ENCODE data around the gene ZNF410. TPM values are rescaled to one million over a fixed set of nuclear protein-coding genes. Genes with fewer than 3 reads are reported as not detected.

Gene ZNF410
- polyA plus RNA-seq, 1 donor (not counting 4 experiments of a cell fraction or from before 2014, with no cell fraction given), result 57.9 TPM

DNA sequence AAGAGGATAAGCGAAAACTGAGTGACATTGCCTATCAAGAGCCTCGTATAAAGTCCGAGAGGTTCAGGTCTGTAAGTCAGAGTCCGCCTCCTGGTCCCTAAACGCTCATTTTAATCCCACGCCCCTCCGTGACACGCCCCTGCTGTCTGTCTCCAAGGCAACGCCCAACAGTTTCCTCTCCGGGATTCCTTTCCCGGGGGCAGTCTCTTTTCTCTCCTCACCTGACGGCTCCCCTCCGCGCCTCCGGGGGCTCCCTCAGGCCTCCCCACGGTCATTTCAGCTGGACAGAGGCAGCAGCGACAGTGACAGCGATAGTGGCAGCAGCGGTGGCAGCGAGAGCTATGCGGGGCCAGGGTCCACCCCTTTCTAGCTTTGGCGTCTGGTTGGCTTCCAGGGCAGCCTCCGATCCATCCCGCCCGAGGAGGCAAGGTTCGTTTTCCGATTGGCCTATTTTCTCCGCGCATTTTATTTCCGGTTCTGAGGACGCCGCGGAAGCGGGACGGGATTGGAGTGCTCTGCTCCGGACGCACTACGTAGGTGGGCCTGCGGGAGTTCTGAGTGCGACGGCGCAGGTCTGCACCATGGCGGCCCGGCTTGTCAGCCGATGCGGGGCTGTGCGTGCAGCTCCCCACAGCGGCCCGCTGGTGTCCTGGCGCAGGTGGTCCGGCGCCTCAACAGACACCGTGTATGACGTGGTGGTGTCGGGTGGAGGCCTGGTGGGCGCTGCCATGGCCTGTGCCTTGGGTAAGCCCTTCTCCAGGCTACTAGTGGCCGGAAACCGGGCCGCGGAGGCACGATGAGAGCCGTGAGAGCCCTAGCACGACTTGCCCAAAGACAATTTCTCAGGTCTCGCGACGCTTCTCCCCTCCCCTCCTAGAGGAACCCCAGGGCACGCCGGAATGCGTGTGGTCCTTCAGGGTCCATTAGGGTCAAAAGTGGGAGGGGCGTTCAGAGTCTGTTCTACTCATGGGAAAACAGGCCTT lies 63.4 kb downstream of the ZNF410 start, which contains the start of the genes COQ6 and FAM161B:
Gene COQ6, plus strand, starts transcription at position 551 of the 983 bp plus-strand sequence. Its CDS starts 31 bp downstream, at position 582.
Gene FAM161B, minus strand, starts transcription at position 343 of the 983 bp plus-strand sequence. Its CDS starts 68 bp downstream, at position 275.
- TF ChIP-seq EZH2 (IDR thresholded peaks at IDR 0.05; ENCODE audit: low read length), result no peak
- TF ChIP-seq, protein P1, sequence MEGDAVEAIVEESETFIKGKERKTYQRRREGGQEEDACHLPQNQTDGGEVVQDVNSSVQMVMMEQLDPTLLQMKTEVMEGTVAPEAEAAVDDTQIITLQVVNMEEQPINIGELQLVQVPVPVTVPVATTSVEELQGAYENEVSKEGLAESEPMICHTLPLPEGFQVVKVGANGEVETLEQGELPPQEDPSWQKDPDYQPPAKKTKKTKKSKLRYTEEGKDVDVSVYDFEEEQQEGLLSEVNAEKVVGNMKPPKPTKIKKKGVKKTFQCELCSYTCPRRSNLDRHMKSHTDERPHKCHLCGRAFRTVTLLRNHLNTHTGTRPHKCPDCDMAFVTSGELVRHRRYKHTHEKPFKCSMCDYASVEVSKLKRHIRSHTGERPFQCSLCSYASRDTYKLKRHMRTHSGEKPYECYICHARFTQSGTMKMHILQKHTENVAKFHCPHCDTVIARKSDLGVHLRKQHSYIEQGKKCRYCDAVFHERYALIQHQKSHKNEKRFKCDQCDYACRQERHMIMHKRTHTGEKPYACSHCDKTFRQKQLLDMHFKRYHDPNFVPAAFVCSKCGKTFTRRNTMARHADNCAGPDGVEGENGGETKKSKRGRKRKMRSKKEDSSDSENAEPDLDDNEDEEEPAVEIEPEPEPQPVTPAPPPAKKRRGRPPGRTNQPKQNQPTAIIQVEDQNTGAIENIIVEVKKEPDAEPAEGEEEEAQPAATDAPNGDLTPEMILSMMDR (optimal IDR thresholded peaks at IDR 0.05 in 1 of 3, IDR thresholded peaks at IDR 0.05 in 1 of 3, conservative IDR thresholded peaks at IDR 0.05 in 1 of 3; ENCODE audit: extremely low read depth in 1 of 3, insufficient read depth in 2 of 3, low read length in 3 of 3), result peak in 2 of 3 experiments; percentile 16 to 38
- Histone ChIP-seq H2AFZ (ENCODE audit: control insufficient read depth, low read length) (peak within 1 kb of the TSS; percentile 99), H3K9ac (ENCODE audit: control insufficient read depth, extremely low read depth, insufficient read depth, low read length) (peak within 1 kb of the TSS; percentile 92), H3K9me1 (ENCODE audit: control insufficient read depth, extremely low read depth, insufficient read depth, low read length) (no peaks in the 10 kb centered on the region), H3K36me3 (ENCODE audit: control insufficient read depth in 2 of 2, extremely low read depth in 1 of 2, insufficient read depth in 2 of 2, low read length in 2 of 2) (peaks cover 0 to 4% of the 10 kb centered on the region in 2 experiments), H3K27ac (ENCODE audit: control insufficient read depth, insufficient read depth, low read length) (peak within 1 kb of the TSS; percentile 85), H3K27me3 (ENCODE audit: control insufficient read depth, extremely low read depth, insufficient read depth, low read length) (no peaks in the 10 kb centered on the region), H3K4me1 (ENCODE audit: control insufficient read depth, extremely low read depth, insufficient read depth, low read length) (peaks cover 3% of the 10 kb centered on the region), H3K4me2 (ENCODE audit: control insufficient read depth, extremely low read depth, insufficient read depth, low read depth, low read length) (peak within 1 kb of the TSS; percentile 93), H3K4me3 (ENCODE audit: control insufficient read depth in 2 of 3, extremely low read depth in 1 of 3, insufficient read depth in 2 of 3, low read depth in 1 of 3, low read length in 3 of 3) (peak within 1 kb of the TSS; percentile 75 to 96 (median 95)), H4K20me1 (ENCODE audit: control insufficient read depth, extremely low read depth, insufficient read depth, low read length) (no peaks in the 10 kb centered on the region), H3K79me2 (ENCODE audit: control insufficient read depth, insufficient read depth, low read length) (peaks cover 9% of the 10 kb centered on the region), H3K9me3 (ENCODE audit: control insufficient read depth, low read depth, low read length) (no peaks in the 10 kb centered on the region)
- dilution Hi-C loops (cut with MboI; ENCODE audit: extremely low pct_ligation_motif_present, low sequenced_read_pairs), result no loop called here
- FAIRE-seq, result peak; percentile 62
- peak; percentile 26 for DNase-seq (ENCODE audit: low read depth, low spot score)

DNA sequence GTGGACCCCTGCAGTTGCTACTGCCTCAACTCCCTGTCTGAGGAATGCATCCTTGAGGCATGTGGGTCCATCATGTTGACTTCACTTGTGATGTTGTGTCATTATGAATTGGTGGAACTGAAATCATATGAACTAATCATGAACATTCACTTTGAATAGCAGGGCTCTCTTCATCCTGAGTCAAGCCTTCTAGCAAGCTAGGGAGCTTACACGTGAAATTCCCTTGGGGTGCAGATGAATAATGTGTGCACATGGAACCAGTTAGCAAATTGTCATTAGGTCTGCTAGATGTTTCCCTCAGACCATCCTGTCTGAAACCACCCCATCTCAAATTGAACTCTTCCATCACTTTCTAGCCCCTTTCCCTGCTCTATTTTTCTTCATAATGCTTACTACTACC lies 67.1 kb downstream of the ZNF410 start:
- H3K4me2 ChIP-seq (ENCODE audit: control insufficient read depth, extremely low read depth, insufficient read depth, low read depth, low read length), result no peak overlapping the region
- peaks cover 3% of the 10 kb centered on the region for H3K4me1 ChIP-seq (ENCODE audit: control insufficient read depth, extremely low read depth, insufficient read depth, low read length)
- H4K20me1 ChIP-seq (ENCODE audit: control insufficient read depth, extremely low read depth, insufficient read depth, low read length), result no peaks in the 10 kb centered on the region
- dilution Hi-C loops (cut with MboI; ENCODE audit: extremely low pct_ligation_motif_present, low sequenced_read_pairs), result no loop called here
- H3K27me3 ChIP-seq (ENCODE audit: control insufficient read depth, extremely low read depth, insufficient read depth, low read length), result no peaks in the 10 kb centered on the region
- no peak overlapping the region for H2AFZ ChIP-seq (ENCODE audit: control insufficient read depth, low read length)
- H3K4me3 ChIP-seq (ENCODE audit: control insufficient read depth in 2 of 3, extremely low read depth in 1 of 3, insufficient read depth in 2 of 3, low read depth in 1 of 3, low read length in 3 of 3), result no peak overlapping the region
- TF ChIP-seq, protein P1 (optimal IDR thresholded peaks at IDR 0.05 in 1 of 3, IDR thresholded peaks at IDR 0.05 in 1 of 3, conservative IDR thresholded peaks at IDR 0.05 in 1 of 3; ENCODE audit: extremely low read depth in 1 of 3, insufficient read depth in 2 of 3, low read length in 3 of 3), result no peak
- TF ChIP-seq EZH2 (IDR thresholded peaks at IDR 0.05; ENCODE audit: low read length), result no peak
- no peaks in the 10 kb centered on the region for H3K9me3 ChIP-seq (ENCODE audit: control insufficient read depth, low read depth, low read length)
- no peaks in the 10 kb centered on the region for H3K9me1 ChIP-seq (ENCODE audit: control insufficient read depth, extremely low read depth, insufficient read depth, low read length)
- H3K79me2 ChIP-seq (ENCODE audit: control insufficient read depth, insufficient read depth, low read length), result peaks cover 9% of the 10 kb centered on the region
- no peak overlapping the region for H3K9ac ChIP-seq (ENCODE audit: control insufficient read depth, extremely low read depth, insufficient read depth, low read length)
- no peak for FAIRE-seq
- DNase-seq (ENCODE audit: low read depth, low spot score), result no peak
- peaks cover 4 to 8% of the 10 kb centered on the region in 2 experiments for H3K36me3 ChIP-seq (ENCODE audit: control insufficient read depth in 2 of 2, extremely low read depth in 1 of 2, insufficient read depth in 2 of 2, low read length in 2 of 2)
- no peak overlapping the region for H3K27ac ChIP-seq (ENCODE audit: control insufficient read depth, insufficient read depth, low read length)

Measured in keratinocyte (primary cell).